ENCODE results near the gene CACNA2D1.
A peak's percentile ranks its signal among the peaks of the same experiment; 100 is the strongest.

CACNA2D1 gene

GRCh38 chr7:82044497-82045080, 399.0 kb downstream of the CACNA2D1 start:
- in situ Hi-C loops (cut with HindIII; ENCODE audit: low pct_ligation_motif_present, low sequenced_read_pairs): no loop called here
- Histone ChIP-seq H3K4me3 (ENCODE audit: low read depth, low read length) (no peak overlapping the region), H3K27ac (no peak overlapping the region), H3K36me3 (replicated peaks) (no peaks in the 10 kb centered on the region), H3K27me3 (replicated peaks) (no peaks in the 10 kb centered on the region)
- peak; percentile 59 for TF ChIP-seq CTCF (IDR thresholded peaks at IDR 0.05; ENCODE audit: low read depth, low read length, missing control alignments)
- DNase-seq: peak; percentile 45

GRCh38 chr7:82039621-82040020, 404.0 kb downstream of the CACNA2D1 start:
- in situ Hi-C loops (cut with HindIII; ENCODE audit: low pct_ligation_motif_present, low sequenced_read_pairs): no loop called here
- no peak for DNase-seq
- H3K36me3 ChIP-seq (replicated peaks): no peaks in the 10 kb centered on the region
- H3K27me3 ChIP-seq (replicated peaks): no peaks in the 10 kb centered on the region
- TF ChIP-seq CTCF (IDR thresholded peaks at IDR 0.05; ENCODE audit: low read depth, low read length, missing control alignments): no peak
- no peak overlapping the region for H3K4me3 ChIP-seq (ENCODE audit: low read depth, low read length)
- H3K27ac ChIP-seq: peak overlapping the region; percentile 24

GRCh38 chr7:82036146-82036886, 407.3 kb downstream of the CACNA2D1 start:
- in situ Hi-C loops (cut with HindIII; ENCODE audit: low pct_ligation_motif_present, low sequenced_read_pairs): no loop called here
- peak overlapping the region; percentile 75 for H3K27ac ChIP-seq
- no peak for TF ChIP-seq CTCF (IDR thresholded peaks at IDR 0.05; ENCODE audit: low read depth, low read length, missing control alignments)

GRCh38 chr7:82035456-82035855, 408.1 kb downstream of the CACNA2D1 start:
- TF ChIP-seq CTCF (IDR thresholded peaks at IDR 0.05; ENCODE audit: low read depth, low read length, missing control alignments): no peak
- Histone ChIP-seq H3K36me3 (replicated peaks) (no peaks in the 10 kb centered on the region), H3K27me3 (replicated peaks) (no peaks in the 10 kb centered on the region), H3K27ac (peak overlapping the region; percentile 75), H3K4me3 (ENCODE audit: low read depth, low read length) (no peak overlapping the region)
- no peak for DNase-seq
- in situ Hi-C loops (cut with HindIII; ENCODE audit: low pct_ligation_motif_present, low sequenced_read_pairs): no loop called here

More at GRCh38 chr7:82036146-82036886, 407.3 kb downstream of the CACNA2D1 start:
- peak; percentile 70 for DNase-seq
- Histone ChIP-seq H3K36me3 (replicated peaks) (no peaks in the 10 kb centered on the region), H3K27me3 (replicated peaks) (no peaks in the 10 kb centered on the region), H3K4me3 (ENCODE audit: low read depth, low read length) (no peak overlapping the region)

- Histone ChIP-seq H3K27me3 (replicated peaks) (no peaks in the 10 kb centered on the region), H3K27ac (no peak overlapping the region), H3K36me3 (replicated peaks) (no peaks in the 10 kb centered on the region), H3K4me3 (ENCODE audit: low read depth, low read length) (no peak overlapping the region)
- no peak for DNase-seq
- TF ChIP-seq CTCF (IDR thresholded peaks at IDR 0.05; ENCODE audit: low read depth, low read length, missing control alignments): no peak
- in situ Hi-C loops (cut with HindIII; ENCODE audit: low pct_ligation_motif_present, low sequenced_read_pairs): no loop called here
Observed at GRCh38 chr7:82032901-82033300, 410.7 kb downstream of the CACNA2D1 start.
